Fibroblast of lung (primary cell): ENCODE measurements around the gene CD200R1L. TPM values are rescaled to one million over a fixed set of nuclear protein-coding genes. Genes with fewer than 3 reads are reported as not detected.

Experiments
- DNase-seq, 2 donors: peaks; one replicate each; pipeline versions ENCODE4 v3.0.0 to v3.0.0-alpha.2; 2010; ENCODE audit warnings: low read depth in 2 of 2
- H2AFZ ChIP-seq: 2 replicates; pipeline ENCODE4 v1.5.1; 2012; ENCODE audit warnings: low read length, control low read depth, inconsistent platforms
- H3K27ac ChIP-seq: 2 replicates; pipeline ENCODE4 v1.5.1; 2011; ENCODE audit warnings: low read length, control low read depth; ENCODE audit not compliant: insufficient read depth
- H3K27me3 ChIP-seq: 2 replicates; pipeline ENCODE4 v1.5.1; 2011; ENCODE audit warnings: mild to moderate bottlenecking, low read length; ENCODE audit not compliant: control insufficient read depth, insufficient read depth
- H3K36me3 ChIP-seq: 2 replicates; pipeline ENCODE4 v1.5.1; 2011; ENCODE audit warnings: low read length; ENCODE audit not compliant: control insufficient read depth, insufficient read depth
- H3K4me1 ChIP-seq: 2 replicates; pipeline ENCODE4 v1.5.1; 2011; ENCODE audit warnings: low read length; ENCODE audit not compliant: control insufficient read depth, insufficient read depth; ENCODE audit errors: extremely low read depth
- H3K4me2 ChIP-seq: 2 replicates; pipeline ENCODE4 v1.5.1; 2011; ENCODE audit warnings: low read length, control low read depth; ENCODE audit not compliant: insufficient read depth; ENCODE audit errors: extremely low read depth
- H3K4me3 ChIP-seq, 4 experiments: fragments of 200-600 bp in 1 of 4; sonication (generic) in 1 of 4; replicated peaks in 1 of 4; 2 replicates each; pipeline ENCODE4 v1.5.1; 2011 to 2016; ENCODE audit warnings: low read length in 4 of 4, low read depth in 3 of 4, mild to moderate bottlenecking in 3 of 4, control low read depth in 2 of 4, inconsistent platforms in 1 of 4, mixed read lengths in 1 of 4; ENCODE audit not compliant: insufficient read depth in 1 of 4; ENCODE audit errors: control extremely low read depth in 1 of 4
- H3K79me2 ChIP-seq: 2 replicates; pipeline ENCODE4 v1.5.1; 2012; ENCODE audit warnings: mild to moderate bottlenecking, low read length, inconsistent platforms; ENCODE audit not compliant: control insufficient read depth, insufficient read depth
- H3K9ac ChIP-seq: 2 replicates; pipeline ENCODE4 v1.5.1; 2011; ENCODE audit warnings: mild to moderate bottlenecking, low read length, control low read depth; ENCODE audit not compliant: insufficient read depth
- H3K9me3 ChIP-seq: 2 replicates; pipeline ENCODE4 v1.5.1; 2012; ENCODE audit warnings: low read depth, low read length; ENCODE audit not compliant: control insufficient read depth, insufficient read depth
- H4K20me1 ChIP-seq: 2 replicates; pipeline ENCODE4 v1.5.1; 2011; ENCODE audit warnings: low read length; ENCODE audit not compliant: control insufficient read depth, insufficient read depth; ENCODE audit errors: extremely low read depth
- EZH2 ChIP-seq: IDR thresholded peaks from 2 replicates; pipeline ENCODE4 v1.5.1; 2012; ENCODE audit warnings: low read length, control low read depth, mild to moderate bottlenecking; ENCODE audit errors: missing control alignments
- polyA plus RNA-seq, 2 donors: library from polyadenylated mRNA; depleted of rRNA in 1 of 2; stranded (reverse) in 1 of 2; unstranded in 1 of 2; fragments of >200 nt; gene quantifications; 2 replicates each; pipeline ENCODE4 v1.2.1, GENCODE V29; 2011 to 2012; ENCODE audit warnings: missing spikeins in 1 of 2
- total RNA-seq: library from RNA; depleted of rRNA; stranded (reverse); fragments of >200 nt; gene quantifications from 2 replicates; pipeline ENCODE4 v1.2.1, GENCODE V29; 2014
- TF ChIP-seq, protein P1 (sequence below), 2 donors: IDR thresholded peaks in 1 of 2; conservative IDR thresholded peaks in 1 of 2; 1 replicate in 1 of 2; 2 replicates in 1 of 2; pipeline ENCODE4 v1.5.1; 2011 to 2012; ENCODE audit warnings: low read length in 2 of 2, control low read depth in 1 of 2, inconsistent platforms in 1 of 2, low read depth in 1 of 2, mild to moderate bottlenecking in 1 of 2

The CD200R1L gene
- total and polyA plus RNA-seq, 2 donors (not counting 1 experiment from before 2014, with no cell fraction given) = not detected

DNA sequence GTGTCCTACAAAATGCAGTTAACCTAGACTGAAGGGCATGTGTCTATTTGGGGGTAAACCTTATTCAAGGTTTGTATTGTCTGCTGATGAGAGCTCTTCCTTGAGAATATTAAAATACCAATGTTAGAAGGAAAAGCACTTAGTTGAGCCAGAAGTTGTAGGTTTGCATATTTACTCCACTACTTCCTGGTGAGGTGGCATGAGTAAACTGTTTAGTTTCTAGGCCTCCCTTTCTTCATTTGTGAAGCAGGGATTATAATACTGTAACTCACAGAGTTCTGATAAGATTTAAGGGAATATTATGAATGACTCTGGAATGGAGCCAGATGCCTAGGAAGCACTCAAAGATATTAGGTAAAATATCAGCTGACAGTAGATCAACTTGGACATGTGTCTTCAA is 46.7 kb downstream of the CD200R1L start:
- Histone ChIP-seq H3K27me3 (no peaks in the 10 kb centered on the region), H4K20me1 (no peaks in the 10 kb centered on the region), H3K9ac (no peak overlapping the region), H3K4me2 (no peak overlapping the region), H3K36me3 (no peaks in the 10 kb centered on the region), H3K4me1 (no peaks in the 10 kb centered on the region), H2AFZ (peak overlapping the region; percentile 27), H3K4me3 (no peak overlapping the region), H3K9me3 (no peaks in the 10 kb centered on the region), H3K27ac (no peak overlapping the region), H3K79me2 (no peaks in the 10 kb centered on the region)
- DNase-seq = no peak
- TF ChIP-seq, protein P1, sequence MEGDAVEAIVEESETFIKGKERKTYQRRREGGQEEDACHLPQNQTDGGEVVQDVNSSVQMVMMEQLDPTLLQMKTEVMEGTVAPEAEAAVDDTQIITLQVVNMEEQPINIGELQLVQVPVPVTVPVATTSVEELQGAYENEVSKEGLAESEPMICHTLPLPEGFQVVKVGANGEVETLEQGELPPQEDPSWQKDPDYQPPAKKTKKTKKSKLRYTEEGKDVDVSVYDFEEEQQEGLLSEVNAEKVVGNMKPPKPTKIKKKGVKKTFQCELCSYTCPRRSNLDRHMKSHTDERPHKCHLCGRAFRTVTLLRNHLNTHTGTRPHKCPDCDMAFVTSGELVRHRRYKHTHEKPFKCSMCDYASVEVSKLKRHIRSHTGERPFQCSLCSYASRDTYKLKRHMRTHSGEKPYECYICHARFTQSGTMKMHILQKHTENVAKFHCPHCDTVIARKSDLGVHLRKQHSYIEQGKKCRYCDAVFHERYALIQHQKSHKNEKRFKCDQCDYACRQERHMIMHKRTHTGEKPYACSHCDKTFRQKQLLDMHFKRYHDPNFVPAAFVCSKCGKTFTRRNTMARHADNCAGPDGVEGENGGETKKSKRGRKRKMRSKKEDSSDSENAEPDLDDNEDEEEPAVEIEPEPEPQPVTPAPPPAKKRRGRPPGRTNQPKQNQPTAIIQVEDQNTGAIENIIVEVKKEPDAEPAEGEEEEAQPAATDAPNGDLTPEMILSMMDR (conservative IDR thresholded peaks at IDR 0.05 in 1 of 2, IDR thresholded peaks at IDR 0.05 in 1 of 2; ENCODE audit: low read depth in 1 of 2, low read length in 2 of 2) = no peak
- no peak for TF ChIP-seq EZH2

DNA sequence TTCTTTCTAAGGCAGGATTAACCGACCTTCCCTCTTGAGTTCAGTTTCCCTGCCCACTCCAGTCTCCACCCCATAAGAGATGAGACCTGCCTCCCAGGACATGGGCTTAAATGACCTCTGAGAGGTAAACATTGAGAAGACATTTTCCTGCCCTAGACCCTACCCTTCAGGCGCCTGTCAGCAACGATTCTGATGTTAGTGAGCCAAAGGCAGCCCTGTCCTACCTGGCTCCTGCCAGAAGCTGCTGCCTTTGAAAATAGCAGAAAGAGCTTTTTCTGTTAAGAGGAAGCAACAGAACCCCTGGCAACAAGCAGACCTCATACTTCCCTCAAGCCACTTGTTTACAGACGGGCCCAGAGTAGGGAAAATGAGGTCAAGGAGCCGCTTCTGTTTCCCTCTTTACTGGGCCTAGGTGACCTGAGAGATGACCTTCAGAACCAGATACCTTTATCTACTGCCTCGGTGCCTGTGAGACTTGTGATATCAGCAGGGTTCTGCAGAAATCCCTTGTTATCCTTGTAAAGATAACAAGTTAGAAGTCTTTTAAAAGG is 52.0 kb downstream of the CD200R1L start:
- Histone ChIP-seq H4K20me1 (no peaks in the 10 kb centered on the region), H3K79me2 (no peaks in the 10 kb centered on the region), H3K9me3 (no peaks in the 10 kb centered on the region), H2AFZ (no peak overlapping the region), H3K36me3 (no peaks in the 10 kb centered on the region), H3K27ac (no peak overlapping the region), H3K4me3 (no peak overlapping the region), H3K27me3 (no peaks in the 10 kb centered on the region), H3K4me2 (no peak overlapping the region), H3K9ac (no peak overlapping the region), H3K4me1 (no peaks in the 10 kb centered on the region)
- no peak for DNase-seq
- no peak for TF ChIP-seq EZH2
- TF ChIP-seq, protein P1 (conservative IDR thresholded peaks at IDR 0.05 in 1 of 2, IDR thresholded peaks at IDR 0.05 in 1 of 2; ENCODE audit: low read depth in 1 of 2, low read length in 2 of 2) = no peak

DNA sequence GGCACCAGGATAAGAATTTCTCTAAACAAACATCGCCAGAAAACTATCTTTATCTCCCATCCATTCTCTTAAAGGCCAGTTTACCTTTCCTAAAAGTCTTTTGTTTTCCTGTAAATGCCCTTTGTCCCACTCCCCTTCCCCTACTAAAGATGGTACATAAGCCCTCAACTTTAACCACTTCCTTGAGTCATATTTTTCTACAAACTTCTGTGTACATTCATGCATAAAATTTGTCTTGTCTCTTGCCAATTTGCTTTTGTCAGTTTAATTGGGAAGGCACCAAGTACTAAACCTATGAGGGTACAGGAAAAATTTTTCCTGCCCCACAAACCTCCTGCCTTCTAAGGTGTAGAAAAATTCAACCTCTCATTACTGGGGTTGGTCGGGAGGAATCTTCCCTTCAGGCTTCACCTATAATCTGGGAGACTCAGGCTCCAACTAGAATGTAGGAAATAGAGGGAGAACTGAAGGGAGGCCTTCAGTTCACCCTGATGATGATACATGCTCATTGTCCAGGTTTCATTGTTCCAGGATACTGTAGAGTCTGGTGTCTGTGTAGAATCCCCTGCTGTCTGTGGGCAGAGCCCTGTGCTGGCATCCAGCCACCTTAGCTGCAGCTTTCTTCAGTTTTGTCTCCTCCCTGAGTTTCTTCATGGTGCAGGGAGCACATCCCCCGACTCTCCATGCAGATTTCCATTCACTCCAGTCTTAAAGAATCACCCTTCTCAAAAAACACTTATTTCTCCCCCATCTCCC is 53.2 kb downstream of the CD200R1L start:
- Histone ChIP-seq H3K27ac (no peak overlapping the region), H3K9ac (no peak overlapping the region), H3K9me3 (no peaks in the 10 kb centered on the region), H3K27me3 (no peaks in the 10 kb centered on the region), H3K79me2 (no peaks in the 10 kb centered on the region), H2AFZ (no peak overlapping the region), H3K4me2 (no peak overlapping the region), H3K4me3 (no peak overlapping the region), H3K36me3 (no peaks in the 10 kb centered on the region), H3K4me1 (no peaks in the 10 kb centered on the region), H4K20me1 (no peaks in the 10 kb centered on the region)
- no peak for DNase-seq
- TF ChIP-seq EZH2 = no peak
- TF ChIP-seq, protein P1 (conservative IDR thresholded peaks at IDR 0.05 in 1 of 2, IDR thresholded peaks at IDR 0.05 in 1 of 2; ENCODE audit: low read depth in 1 of 2, low read length in 2 of 2) = no peak
